ENCODE data around the gene PPP6R3.

DNA sequence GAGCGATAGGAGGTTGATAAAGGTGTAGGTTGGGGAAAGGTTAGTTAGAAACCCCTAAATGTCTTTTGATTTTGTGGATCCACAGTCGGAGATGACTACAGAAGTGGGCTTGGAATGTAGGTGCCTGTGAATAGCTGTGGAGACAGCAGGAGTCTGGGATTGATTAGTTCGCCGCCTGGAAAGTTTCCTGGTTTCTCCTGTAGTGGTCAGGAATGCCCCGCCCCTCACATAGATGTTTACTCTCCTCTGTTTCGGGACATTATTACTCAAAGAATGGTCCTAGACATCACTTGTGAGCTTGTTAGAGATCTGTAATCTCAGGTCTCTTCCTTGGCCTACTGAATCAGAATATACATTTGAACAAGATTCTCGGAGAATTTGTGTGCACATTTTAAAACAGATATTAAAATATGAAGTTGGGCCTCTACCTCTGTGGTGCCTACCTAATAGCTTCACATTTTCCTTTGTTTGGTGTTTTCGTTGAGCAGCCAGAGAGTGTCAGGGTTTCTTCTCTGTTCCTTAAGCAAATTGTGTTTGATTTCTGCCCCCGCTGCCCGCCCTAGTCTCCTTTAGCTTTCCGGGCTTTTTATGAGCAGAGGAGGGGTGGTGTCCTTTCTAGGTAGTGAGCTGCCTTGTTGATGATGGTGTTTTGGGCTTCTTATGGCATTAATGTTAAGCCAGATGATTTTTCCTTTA is 89.4 kb downstream of the PPP6R3 start:
- TF ChIP-seq, protein P1, sequence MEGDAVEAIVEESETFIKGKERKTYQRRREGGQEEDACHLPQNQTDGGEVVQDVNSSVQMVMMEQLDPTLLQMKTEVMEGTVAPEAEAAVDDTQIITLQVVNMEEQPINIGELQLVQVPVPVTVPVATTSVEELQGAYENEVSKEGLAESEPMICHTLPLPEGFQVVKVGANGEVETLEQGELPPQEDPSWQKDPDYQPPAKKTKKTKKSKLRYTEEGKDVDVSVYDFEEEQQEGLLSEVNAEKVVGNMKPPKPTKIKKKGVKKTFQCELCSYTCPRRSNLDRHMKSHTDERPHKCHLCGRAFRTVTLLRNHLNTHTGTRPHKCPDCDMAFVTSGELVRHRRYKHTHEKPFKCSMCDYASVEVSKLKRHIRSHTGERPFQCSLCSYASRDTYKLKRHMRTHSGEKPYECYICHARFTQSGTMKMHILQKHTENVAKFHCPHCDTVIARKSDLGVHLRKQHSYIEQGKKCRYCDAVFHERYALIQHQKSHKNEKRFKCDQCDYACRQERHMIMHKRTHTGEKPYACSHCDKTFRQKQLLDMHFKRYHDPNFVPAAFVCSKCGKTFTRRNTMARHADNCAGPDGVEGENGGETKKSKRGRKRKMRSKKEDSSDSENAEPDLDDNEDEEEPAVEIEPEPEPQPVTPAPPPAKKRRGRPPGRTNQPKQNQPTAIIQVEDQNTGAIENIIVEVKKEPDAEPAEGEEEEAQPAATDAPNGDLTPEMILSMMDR (IDR thresholded peaks at IDR 0.05; ENCODE audit: borderline replicate concordance, extremely low read depth, low read length, poor library complexity, severe bottlenecking) = no peak
- TF ChIP-seq EZH2 (IDR thresholded peaks at IDR 0.05; ENCODE audit: borderline replicate concordance, low read depth, low read length, severe bottlenecking) = no peak
